Measurements from ENCODE around the gene JPT1. TPM values are rescaled to one million over a fixed set of nuclear protein-coding genes. Genes with fewer than 3 reads are reported as not detected.

The JPT1 gene
- total RNA-seq = 44.3 and 57.8 TPM in 2 replicates

DNA sequence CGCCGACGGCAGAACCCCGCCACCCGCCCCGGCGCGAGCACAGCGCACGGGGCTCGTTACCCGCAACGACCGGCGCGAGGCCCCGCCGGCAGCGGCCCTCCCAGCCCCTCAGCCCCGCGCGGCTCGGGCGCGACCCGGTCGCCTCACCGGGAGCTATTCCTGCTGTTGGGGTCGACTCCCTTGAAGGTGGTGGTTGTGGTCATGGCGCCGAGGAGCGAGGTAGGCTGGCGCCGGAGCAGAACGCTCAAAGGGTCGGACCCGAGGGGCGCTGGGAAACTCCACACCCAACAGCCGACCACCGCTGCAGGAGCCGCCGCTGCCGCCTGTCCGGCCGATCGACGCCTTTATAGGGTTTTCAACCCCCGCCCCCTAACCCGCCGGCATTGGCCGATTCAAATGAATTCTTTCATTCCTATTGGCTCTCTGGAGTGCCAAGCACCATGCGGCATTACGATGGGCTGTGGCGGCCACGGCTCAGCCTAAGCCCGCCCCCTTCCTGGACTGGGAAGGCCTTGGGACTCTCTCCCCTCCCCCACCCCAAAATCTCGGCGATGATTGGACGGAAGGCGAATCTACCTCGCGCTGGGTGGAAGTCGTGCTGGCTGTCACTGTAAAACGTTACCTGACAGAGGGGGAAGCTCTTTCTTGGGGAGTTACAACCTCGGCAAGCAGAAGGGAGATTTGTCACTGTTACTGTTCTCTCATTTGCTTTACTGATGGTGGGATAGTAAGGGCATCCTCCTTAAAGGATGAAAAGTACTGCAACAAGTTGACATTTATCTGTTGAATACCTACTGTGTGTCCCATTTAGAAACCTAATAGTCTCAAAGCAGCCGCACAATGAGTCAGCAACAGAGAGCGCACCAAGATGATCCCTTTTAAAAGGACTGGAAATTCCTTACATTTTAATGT is at the start of gene JPT1:
JPT1 (minus strand) TSS at position 318 of the 912 bp plus-strand sequence; CDS start at position 203, 115 bp downstream.

DNA sequence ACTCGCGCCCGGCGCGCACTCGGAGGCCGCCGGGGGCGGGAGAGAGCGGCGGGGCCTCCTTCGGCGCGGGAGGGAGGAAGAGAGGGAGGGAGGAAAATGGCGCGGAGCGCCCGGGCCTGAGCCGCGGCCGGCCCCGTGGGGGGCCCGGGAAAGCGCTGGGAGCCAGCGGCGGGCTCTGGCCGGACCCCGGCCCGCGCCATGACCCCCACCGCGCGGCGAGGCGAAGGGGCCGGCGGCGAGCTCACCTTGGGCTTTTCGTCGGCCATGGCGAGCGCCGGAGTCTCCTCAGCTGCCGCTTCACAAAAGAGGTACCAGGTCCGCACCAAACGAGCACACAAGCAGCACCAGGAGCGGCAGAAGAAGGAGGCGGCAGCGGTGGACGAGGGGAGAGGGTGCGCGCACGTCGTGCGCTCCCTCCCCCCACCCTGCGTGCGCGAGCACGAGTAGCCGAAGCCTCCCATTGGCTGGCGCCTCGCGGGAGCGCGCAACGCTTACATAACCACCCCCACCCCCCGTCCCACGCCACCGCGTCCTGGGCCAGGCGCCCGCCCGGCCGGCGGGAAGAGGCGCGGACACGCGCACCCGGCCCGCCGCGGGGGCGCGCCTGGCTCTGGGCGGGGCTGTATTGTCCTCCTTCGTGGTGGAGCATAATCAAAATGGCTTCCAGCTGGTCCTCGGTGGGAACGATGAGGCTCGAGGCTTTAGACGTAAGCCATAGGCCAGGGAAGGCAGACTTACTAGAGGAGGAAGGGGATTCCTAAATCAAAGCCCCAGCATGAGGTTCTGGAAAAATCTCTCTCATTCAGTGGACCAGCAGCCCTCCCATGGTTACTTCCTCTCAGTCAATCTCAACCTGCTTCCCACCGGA is 28.5 kb upstream of the JPT1 start, which contains the start of gene SUMO2:
SUMO2 (minus strand) TSS at position 391 of the 868 bp plus-strand sequence; CDS start at position 266, 125 bp downstream.

GRCh38 chr17:75131278-75132017 is 22.9 kb downstream of the JPT1 start, which contains the start of gene NT5C:
NT5C (minus strand) TSS chr17:75131742; CDS start chr17:75131707, 35 bp downstream.

DNA sequence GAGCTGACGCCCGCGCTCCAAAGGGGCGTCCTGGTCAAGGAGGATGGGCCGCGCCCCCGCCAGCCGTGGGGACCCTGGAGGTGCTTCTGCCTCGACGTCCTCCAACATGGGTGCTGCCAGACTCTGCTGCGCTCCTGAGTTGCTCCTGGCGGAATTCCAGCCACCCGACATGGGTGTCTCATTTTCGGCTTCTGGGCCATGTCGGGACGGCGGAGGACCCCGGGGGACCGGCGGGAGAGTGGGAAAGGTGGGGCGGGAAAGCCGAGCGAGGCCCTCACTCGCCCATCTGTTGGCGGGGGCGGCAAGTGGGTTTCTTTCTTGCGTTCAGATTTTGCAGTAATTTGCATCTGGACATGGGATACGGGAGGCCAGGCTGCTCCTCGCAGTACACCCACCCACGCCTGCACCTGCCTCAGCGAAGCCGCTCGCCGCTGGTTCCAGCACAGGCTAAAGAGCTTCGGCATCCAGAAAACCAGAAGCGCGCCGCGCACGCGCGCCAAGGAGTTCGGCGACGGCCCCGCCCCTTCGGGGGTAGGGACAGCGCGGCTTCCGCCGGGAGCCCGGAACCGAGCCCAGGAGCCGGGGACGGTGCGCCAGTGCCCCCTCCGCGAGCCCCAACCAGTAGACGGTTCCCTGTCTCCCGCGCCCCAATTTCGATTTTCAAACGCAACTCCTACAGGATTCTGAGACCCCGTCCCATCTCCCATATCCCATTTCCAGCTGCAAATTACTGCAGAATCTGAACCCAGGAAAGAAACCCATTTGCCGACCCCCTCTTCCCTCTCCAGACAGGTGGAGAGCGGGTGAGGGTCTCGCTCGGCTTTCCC is 44.7 kb downstream of the JPT1 start, which contains the start of gene ARMC7:
ARMC7 (plus strand) TSS at position 563 of the 827 bp plus-strand sequence. CDS start 320 bp downstream, outside the sequence.

GRCh38 chr17:75087558-75088453 is 66.5 kb downstream of the JPT1 start, which contains the start of gene SLC16A5:
SLC16A5 (plus strand) TSS chr17:75087954; CDS start chr17:75093637, 5,683 bp downstream.

Other genes with a start within 250 kb of the JPT1 start
- gene USH1G, start 231.3 kb downstream of the JPT1 start, total RNA-seq = not detected in 2 replicates
- gene OTOP2, start 230.2 kb downstream of the JPT1 start, total RNA-seq = not detected in 2 replicates
- gene OTOP3, start 218.6 kb downstream of the JPT1 start, total RNA-seq = not detected in 2 replicates
- gene HID1, start 181.8 kb downstream of the JPT1 start, total RNA-seq = 1.3 TPM in 1 of 2 replicates, not detected in the other
- 14.0 and 15.0 TPM in 2 replicates for gene CDR2L, start 166.9 kb downstream of the JPT1 start, total RNA-seq
- gene MRPL58, start 141.8 kb downstream of the JPT1 start, total RNA-seq = 36.5 and 42.3 TPM in 2 replicates
- gene ATP5PD, start 107.5 kb downstream of the JPT1 start, total RNA-seq = 236 and 284 TPM in 2 replicates
- gene KCTD2, start 107.3 kb downstream of the JPT1 start, total RNA-seq = 18.2 and 20.5 TPM in 2 replicates
- gene SLC16A5, start 66.6 kb downstream of the JPT1 start, total RNA-seq = 2.8 and 4.2 TPM in 2 replicates
- 3.8 and 3.9 TPM in 2 replicates for gene ARMC7, start 44.5 kb downstream of the JPT1 start, total RNA-seq
- 43.7 and 60.3 TPM in 2 replicates for gene NT5C, start 22.8 kb downstream of the JPT1 start, total RNA-seq
- 66.5 and 71.5 TPM in 2 replicates for gene SUMO2, start 28.4 kb upstream of the JPT1 start, total RNA-seq
- gene NUP85, start 51.2 kb upstream of the JPT1 start, total RNA-seq = 14.9 and 15.1 TPM in 2 replicates
- 11.9 and 23.0 TPM in 2 replicates for gene GGA3, start 107.1 kb upstream of the JPT1 start, total RNA-seq
- 31.1 and 37.8 TPM in 2 replicates for gene MRPS7, start 107.4 kb upstream of the JPT1 start, total RNA-seq
- gene MIF4GD, start 116.7 kb upstream of the JPT1 start, total RNA-seq = 5.5 and 6.0 TPM in 2 replicates
- gene SLC25A19, start 134.9 kb upstream of the JPT1 start, total RNA-seq = 2.7 and 4.5 TPM in 2 replicates

All from cardiac ventricle fibroblast (primary cell).